Measurements from ENCODE around the gene OIT3. TPM values are rescaled to one million over a fixed set of nuclear protein-coding genes. Genes with fewer than 3 reads are reported as not detected.

OIT3 gene
- total RNA-seq, 1 donor from 2014 or later: not detected

GRCh38 chr10:72930276-72930675, 36.7 kb downstream of the OIT3 start:
- DNase-seq (ENCODE audit: low read depth) (no peak), FAIRE-seq (no peak)
- H3K36me3 ChIP-seq (ENCODE audit: control insufficient read depth, insufficient read depth, low read length): no peaks in the 10 kb centered on the region
- H3K27me3 ChIP-seq (ENCODE audit: control insufficient read depth, insufficient read depth, low read length): no peaks in the 10 kb centered on the region
- no peak overlapping the region for H3K4me3 ChIP-seq (ENCODE audit: low read depth, low read length)
- TF ChIP-seq, protein P1, sequence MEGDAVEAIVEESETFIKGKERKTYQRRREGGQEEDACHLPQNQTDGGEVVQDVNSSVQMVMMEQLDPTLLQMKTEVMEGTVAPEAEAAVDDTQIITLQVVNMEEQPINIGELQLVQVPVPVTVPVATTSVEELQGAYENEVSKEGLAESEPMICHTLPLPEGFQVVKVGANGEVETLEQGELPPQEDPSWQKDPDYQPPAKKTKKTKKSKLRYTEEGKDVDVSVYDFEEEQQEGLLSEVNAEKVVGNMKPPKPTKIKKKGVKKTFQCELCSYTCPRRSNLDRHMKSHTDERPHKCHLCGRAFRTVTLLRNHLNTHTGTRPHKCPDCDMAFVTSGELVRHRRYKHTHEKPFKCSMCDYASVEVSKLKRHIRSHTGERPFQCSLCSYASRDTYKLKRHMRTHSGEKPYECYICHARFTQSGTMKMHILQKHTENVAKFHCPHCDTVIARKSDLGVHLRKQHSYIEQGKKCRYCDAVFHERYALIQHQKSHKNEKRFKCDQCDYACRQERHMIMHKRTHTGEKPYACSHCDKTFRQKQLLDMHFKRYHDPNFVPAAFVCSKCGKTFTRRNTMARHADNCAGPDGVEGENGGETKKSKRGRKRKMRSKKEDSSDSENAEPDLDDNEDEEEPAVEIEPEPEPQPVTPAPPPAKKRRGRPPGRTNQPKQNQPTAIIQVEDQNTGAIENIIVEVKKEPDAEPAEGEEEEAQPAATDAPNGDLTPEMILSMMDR (IDR thresholded peaks at IDR 0.05; ENCODE audit: insufficient read depth, low read length, severe bottlenecking): no peak

- DNase-seq (ENCODE audit: low read depth) (no peak), FAIRE-seq (no peak)
- no peak overlapping the region for H3K4me3 ChIP-seq (ENCODE audit: low read depth, low read length)
- TF ChIP-seq, protein P1 (IDR thresholded peaks at IDR 0.05; ENCODE audit: insufficient read depth, low read length, severe bottlenecking): no peak
- H3K36me3 ChIP-seq (ENCODE audit: control insufficient read depth, insufficient read depth, low read length): no peaks in the 10 kb centered on the region
- no peaks in the 10 kb centered on the region for H3K27me3 ChIP-seq (ENCODE audit: control insufficient read depth, insufficient read depth, low read length)
These were observed 38.9 kb downstream of the OIT3 start for GRCh38 chr10:72932259-72933015.

GRCh38 chr10:72935361-72935760, 41.8 kb downstream of the OIT3 start:
- Histone ChIP-seq H3K4me3 (ENCODE audit: low read depth, low read length) (no peak overlapping the region), H3K27me3 (ENCODE audit: control insufficient read depth, insufficient read depth, low read length) (no peaks in the 10 kb centered on the region), H3K36me3 (ENCODE audit: control insufficient read depth, insufficient read depth, low read length) (no peaks in the 10 kb centered on the region)
- FAIRE-seq: no peak
- DNase-seq (ENCODE audit: low read depth): peak; percentile 55
- TF ChIP-seq, protein P1 (IDR thresholded peaks at IDR 0.05; ENCODE audit: insufficient read depth, low read length, severe bottlenecking): no peak

- Histone ChIP-seq H3K4me3 (ENCODE audit: low read depth, low read length) (no peak overlapping the region), H3K27me3 (ENCODE audit: control insufficient read depth, insufficient read depth, low read length) (peaks cover 2% of the 10 kb centered on the region), H3K36me3 (ENCODE audit: control insufficient read depth, insufficient read depth, low read length) (no peaks in the 10 kb centered on the region)
- DNase-seq (ENCODE audit: low read depth) (no peak), FAIRE-seq (no peak)
- TF ChIP-seq, protein P1 (IDR thresholded peaks at IDR 0.05; ENCODE audit: insufficient read depth, low read length, severe bottlenecking): no peak
These were observed 50.1 kb downstream of the OIT3 start for GRCh38 chr10:72943498-72944234.

DNA sequence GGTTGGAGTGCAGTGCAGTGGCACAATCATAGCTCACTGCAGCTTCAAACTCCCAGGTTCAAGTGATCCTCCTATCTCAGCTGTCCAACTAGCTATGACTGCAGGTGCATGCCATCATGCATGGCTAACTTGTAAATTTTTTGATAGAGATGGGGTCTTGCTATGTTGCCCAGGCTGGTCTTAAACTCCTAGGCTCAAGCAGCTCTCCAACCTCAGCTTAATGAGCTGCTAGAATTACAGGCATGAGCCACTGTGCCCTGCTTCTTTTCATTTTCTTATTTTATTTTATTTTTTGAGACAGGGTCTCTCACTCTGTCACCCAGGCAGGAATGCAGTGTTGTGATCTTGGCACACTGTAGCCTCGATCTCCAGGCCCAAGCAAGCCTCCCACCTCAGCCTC, 53.4 kb downstream of the OIT3 start:
- FAIRE-seq (no peak), DNase-seq (ENCODE audit: low read depth) (no peak)
- Histone ChIP-seq H3K36me3 (ENCODE audit: control insufficient read depth, insufficient read depth, low read length) (no peaks in the 10 kb centered on the region), H3K4me3 (ENCODE audit: low read depth, low read length) (no peak overlapping the region), H3K27me3 (ENCODE audit: control insufficient read depth, insufficient read depth, low read length) (peaks cover 2% of the 10 kb centered on the region)
- TF ChIP-seq, protein P1 (IDR thresholded peaks at IDR 0.05; ENCODE audit: insufficient read depth, low read length, severe bottlenecking): no peak
